Fibroblast of pulmonary artery (primary cell): ENCODE data around the gene LRRC8E.

ENCODE experiments used
- DNase-seq: peaks from one replicate; pipeline ENCODE4 v3.0.0-alpha.2; 2010; ENCODE audit warnings: low read depth
- H3K4me3 ChIP-seq: replicated peaks from 2 replicates; pipeline ENCODE4 v1.5.1; 2011; ENCODE audit warnings: low read depth, mild to moderate bottlenecking, control low read depth, low read length, moderate library complexity
- CTCF ChIP-seq: IDR thresholded peaks from 2 replicates; pipeline ENCODE4 v1.5.1; 2011; ENCODE audit warnings: mild to moderate bottlenecking, control low read depth, low read length, inconsistent platforms; ENCODE audit errors: missing control alignments

LRRC8E gene

GRCh38 chr19:7905268-7905667, 17.0 kb downstream of the LRRC8E start:
- peak overlapping the region; percentile 83 for H3K4me3 ChIP-seq
- DNase-seq = no peak
- no peak for TF ChIP-seq CTCF

GRCh38 chr19:7905859-7906258, 17.5 kb downstream of the LRRC8E start:
- no peak for TF ChIP-seq CTCF
- H3K4me3 ChIP-seq = no peak overlapping the region
- no peak for DNase-seq

GRCh38 chr19:7907122-7907521, 18.8 kb downstream of the LRRC8E start:
- no peak for DNase-seq
- TF ChIP-seq CTCF = no peak
- no peak overlapping the region for H3K4me3 ChIP-seq

- H3K4me3 ChIP-seq = no peak overlapping the region
- no peak for TF ChIP-seq CTCF
Observed at GRCh38 chr19:7907544-7907943, 19.2 kb downstream of the LRRC8E start.

GRCh38 chr19:7908078-7908699, 19.9 kb downstream of the LRRC8E start:
- H3K4me3 ChIP-seq = no peak overlapping the region
- no peak for TF ChIP-seq CTCF
- DNase-seq = no peak

More at GRCh38 chr19:7907544-7907943, 19.2 kb downstream of the LRRC8E start:
- no peak for DNase-seq

GRCh38 chr19:7908742-7909461, 20.6 kb downstream of the LRRC8E start:
- no peak for TF ChIP-seq CTCF
- DNase-seq = no peak
- no peak overlapping the region for H3K4me3 ChIP-seq
